Fibroblast of skin of scalp (primary cell): Measurements from ENCODE around the gene GPR85. TPM values are rescaled to one million over a fixed set of nuclear protein-coding genes. Genes with fewer than 3 reads are reported as not detected.
A peak's percentile ranks its signal among the peaks of the same experiment; 100 is the strongest.
"Not testable (repeated sequence)": the region's sequence is repeated elsewhere in the genome, so short reads cannot be mapped to it uniquely, and the experiment has no call there.

Source experiments
- DNase-seq: peaks from one replicate; pipeline ENCODE4 v3.0.0-alpha.2; 2013
- polyA plus RNA-seq, 2 experiments: library from polyadenylated mRNA; unstranded; fragments of 120-200 nt; gene quantifications; one replicate each; pipeline ENCODE4 v1.2.1, GENCODE V29; 2013; ENCODE audit not compliant: insufficient read length in 2 of 2

GPR85 gene
- polyA plus RNA-seq (2013, experiment 1 of 2; ENCODE audit: insufficient read length) = 0.77 TPM
- polyA plus RNA-seq (2013, experiment 2 of 2; ENCODE audit: insufficient read length) = 0.78 TPM

GRCh38 chr7:113086431-113086888, at the start of gene GPR85:
TSS of gene GPR85 (minus strand) at chr7:113086827. CDS start at chr7:113084721, 2,106 bp downstream.
- DNase-seq = peak; percentile 67

GRCh38 chr7:113134025-113134424, 47.4 kb upstream of the GPR85 start:
- DNase-seq = no peak

- DNase-seq = no peak
Measured at GRCh38 chr7:113131367-113131766, 44.7 kb upstream of the GPR85 start.

GRCh38 chr7:113128031-113128430, 41.4 kb upstream of the GPR85 start:
- DNase-seq = no peak

GRCh38 chr7:113125728-113126127, 39.1 kb upstream of the GPR85 start:
- no peak for DNase-seq

- no peak for DNase-seq
Measured at GRCh38 chr7:113122744-113123143, 36.1 kb upstream of the GPR85 start.

- no peak for DNase-seq
Measured at GRCh38 chr7:113120647-113121046, 34.0 kb upstream of the GPR85 start.

GRCh38 chr7:113119429-113119828, 32.8 kb upstream of the GPR85 start:
- DNase-seq = no peak

- peak; percentile 90 for DNase-seq
Measured at GRCh38 chr7:113118074-113118959, 31.7 kb upstream of the GPR85 start, which contains the start of gene SMIM30. TSS of gene SMIM30 (minus strand) at chr7:113118554. CDS start at chr7:113117578, 976 bp downstream.

GRCh38 chr7:113117374-113117774, 30.7 kb upstream of the GPR85 start:
- not testable (repeated sequence) for DNase-seq

GRCh38 chr7:113113912-113114311, 27.3 kb upstream of the GPR85 start:
- DNase-seq = no peak

GRCh38 chr7:113109718-113110117, 23.1 kb upstream of the GPR85 start:
- DNase-seq = no peak

GRCh38 chr7:113100121-113100603, 13.5 kb upstream of the GPR85 start:
- DNase-seq = peak; percentile 41

GRCh38 chr7:113099284-113099919, 12.8 kb upstream of the GPR85 start:
- no peak for DNase-seq

GRCh38 chr7:113094517-113095249, 8.1 kb upstream of the GPR85 start:
- no peak for DNase-seq

GRCh38 chr7:113093561-113093960, 6.9 kb upstream of the GPR85 start:
- DNase-seq = no peak

GRCh38 chr7:113092762-113093161, 6.1 kb upstream of the GPR85 start:
- peak; percentile 19 for DNase-seq

- DNase-seq = peak; percentile 77
Measured at GRCh38 chr7:113087071-113087998, 708 bp upstream of the GPR85 start.

GRCh38 chr7:113085781-113086390, 741 bp downstream of the GPR85 start:
- DNase-seq = no peak

- no peak for DNase-seq
Measured at GRCh38 chr7:113084496-113085172, 2.0 kb downstream of the GPR85 start.
